GM12892 (cell line): ENCODE data around the gene ACOT8.

Source experiments
- POLR2AphosphoS5 ChIP-seq: IDR thresholded peaks from 2 replicates; pipeline ENCODE4 v1.6.1; 2011; ENCODE audit warnings: low read depth, low read length, control low read depth
- TAF1 ChIP-seq: IDR thresholded peaks from 2 replicates; pipeline ENCODE4 v1.6.1; 2011; ENCODE audit warnings: low read depth, mild to moderate bottlenecking, control low read depth, low read length, borderline replicate concordance

DNA sequence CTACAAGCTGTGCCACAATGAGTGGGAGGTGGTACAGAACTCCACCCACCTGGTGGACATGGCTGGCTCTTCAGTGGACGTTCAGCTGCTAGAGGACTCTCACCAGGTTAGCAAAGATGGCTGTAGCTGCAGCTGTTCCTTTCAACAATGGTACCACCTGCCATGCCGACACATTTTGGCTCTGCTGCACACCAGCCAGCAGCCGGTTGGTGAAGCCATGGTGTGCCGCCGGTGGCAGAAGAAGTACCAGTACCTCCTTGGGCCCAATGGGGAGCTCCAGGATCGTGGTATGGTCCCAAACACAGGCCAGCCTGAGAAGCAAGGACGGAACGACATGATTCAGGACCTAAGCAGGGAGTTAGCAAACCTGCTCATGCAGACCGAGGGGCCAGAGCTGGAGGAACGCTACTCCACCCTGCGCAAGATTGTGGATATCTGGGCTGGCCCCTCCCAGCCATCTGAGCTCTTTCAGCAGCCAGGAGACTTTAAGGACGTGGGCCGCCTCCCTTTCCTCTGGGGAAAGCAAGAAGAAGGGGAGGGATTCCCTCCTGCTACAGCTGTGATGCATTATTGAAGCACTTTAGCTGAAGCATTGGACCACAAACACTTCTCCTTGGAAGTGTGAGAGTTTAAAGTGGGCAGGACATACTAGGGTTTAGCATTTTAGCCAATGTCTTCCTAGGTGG lies 21.0 kb upstream of the ACOT8 start:
- TF ChIP-seq POLR2AphosphoS5 (no peak), TAF1 (no peak)
